ENCODE results near the gene COA8.

COA8 gene

DNA sequence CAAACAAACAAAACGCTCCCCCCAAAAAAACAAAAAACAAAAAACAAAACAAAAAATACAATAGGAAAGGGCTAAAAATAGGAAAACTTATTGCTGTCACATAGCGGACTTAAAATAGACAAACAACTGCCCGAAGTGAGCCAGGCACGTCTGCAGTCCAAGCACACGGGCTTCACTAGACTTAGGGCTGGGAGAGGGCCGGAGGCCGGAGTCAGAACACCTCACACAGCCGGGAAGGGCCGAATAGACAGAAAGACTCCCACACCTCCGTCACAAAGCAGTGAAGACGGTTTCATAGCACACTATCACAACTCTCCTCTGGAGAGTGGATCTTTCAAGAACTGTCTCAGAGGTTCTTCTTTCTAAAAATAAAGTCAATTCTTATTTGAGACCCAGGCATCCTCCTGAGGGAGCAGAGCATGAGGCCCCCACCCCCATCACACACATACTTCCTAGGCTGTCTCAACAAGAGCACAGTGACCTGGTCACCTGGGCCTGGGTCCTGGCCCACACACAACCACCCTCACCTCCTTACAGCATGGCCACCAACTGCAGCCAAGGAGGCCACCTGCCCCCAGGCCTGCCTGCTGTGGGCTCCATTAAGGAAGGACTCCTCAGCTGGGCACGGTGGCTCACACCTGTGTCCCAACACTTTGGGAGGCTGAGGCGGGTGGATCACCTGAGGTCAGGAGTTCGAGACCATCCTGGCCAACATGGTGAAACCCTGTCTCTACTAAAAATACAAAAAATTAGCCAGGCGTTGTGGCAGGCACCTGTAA lies 7.0 kb upstream of the COA8 start:
- peaks cover 19% of the 10 kb centered on the region for H3K36me3 ChIP-seq (ENCODE audit: insufficient read depth, low read length)
- H3K27me3 ChIP-seq (ENCODE audit: insufficient read depth, low read length) = no peaks in the 10 kb centered on the region
- no peak overlapping the region for H2AFZ ChIP-seq (ENCODE audit: low read length, unreplicated experiment)
- peaks cover 44% of the 10 kb centered on the region for H3K79me2 ChIP-seq (ENCODE audit: control insufficient read depth, insufficient read depth, low read length, unreplicated experiment)
- H3K4me1 ChIP-seq (ENCODE audit: control insufficient read depth, insufficient read depth, low read length, unreplicated experiment) = peaks cover 58% of the 10 kb centered on the region
- no peak overlapping the region for H3K27ac ChIP-seq (ENCODE audit: low read depth, low read length)
- H3K4me3 ChIP-seq (ENCODE audit: low read depth, low read length) = no peak overlapping the region

DNA sequence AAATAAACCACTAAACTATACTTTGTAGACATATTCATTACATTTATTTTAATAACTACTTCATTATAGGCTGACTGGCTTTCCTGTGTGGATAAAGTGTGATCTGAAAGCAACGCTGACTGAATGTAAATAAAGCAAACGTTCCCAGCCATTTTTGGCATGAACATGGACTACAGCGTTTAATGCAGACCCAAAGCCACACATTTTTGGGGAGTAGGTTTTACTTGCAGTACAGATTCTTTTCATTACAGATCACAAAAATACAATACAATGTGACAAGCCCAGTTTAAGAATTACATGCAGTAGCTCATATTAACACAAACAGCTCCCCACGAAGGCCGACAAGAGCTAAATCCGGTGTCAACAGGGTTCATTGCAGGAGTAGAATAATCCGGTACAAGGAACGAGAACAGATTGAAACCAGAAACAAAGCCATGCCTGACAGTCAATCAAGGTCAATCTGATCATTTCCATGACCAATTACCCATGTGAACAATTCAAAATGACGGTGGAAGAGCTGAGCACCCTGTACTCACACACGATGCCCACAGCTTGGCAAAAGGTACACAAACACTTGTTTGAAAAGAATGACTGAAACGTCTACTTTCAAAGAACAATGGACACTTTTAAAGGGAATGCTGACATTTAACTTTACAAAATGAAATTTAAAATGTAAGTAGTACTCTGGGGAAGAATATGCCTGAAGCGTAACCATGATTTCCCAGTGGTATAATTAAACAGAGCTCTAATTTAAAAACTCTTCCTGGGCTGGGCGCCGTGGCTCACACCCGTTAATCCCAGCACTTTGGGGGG lies 5.6 kb upstream of the COA8 start:
- Histone ChIP-seq H2AFZ (ENCODE audit: low read length, unreplicated experiment) (no peak overlapping the region), H3K27me3 (ENCODE audit: insufficient read depth, low read length) (no peaks in the 10 kb centered on the region), H3K27ac (ENCODE audit: low read depth, low read length) (peak overlapping the region; percentile 64; the same call in 1 of the 2 replicates), H3K79me2 (ENCODE audit: control insufficient read depth, insufficient read depth, low read length, unreplicated experiment) (peaks cover 58% of the 10 kb centered on the region), H3K36me3 (ENCODE audit: insufficient read depth, low read length) (peaks cover 19% of the 10 kb centered on the region), H3K4me3 (ENCODE audit: low read depth, low read length) (no peak overlapping the region), H3K4me1 (ENCODE audit: control insufficient read depth, insufficient read depth, low read length, unreplicated experiment) (peaks cover 50% of the 10 kb centered on the region)

DNA sequence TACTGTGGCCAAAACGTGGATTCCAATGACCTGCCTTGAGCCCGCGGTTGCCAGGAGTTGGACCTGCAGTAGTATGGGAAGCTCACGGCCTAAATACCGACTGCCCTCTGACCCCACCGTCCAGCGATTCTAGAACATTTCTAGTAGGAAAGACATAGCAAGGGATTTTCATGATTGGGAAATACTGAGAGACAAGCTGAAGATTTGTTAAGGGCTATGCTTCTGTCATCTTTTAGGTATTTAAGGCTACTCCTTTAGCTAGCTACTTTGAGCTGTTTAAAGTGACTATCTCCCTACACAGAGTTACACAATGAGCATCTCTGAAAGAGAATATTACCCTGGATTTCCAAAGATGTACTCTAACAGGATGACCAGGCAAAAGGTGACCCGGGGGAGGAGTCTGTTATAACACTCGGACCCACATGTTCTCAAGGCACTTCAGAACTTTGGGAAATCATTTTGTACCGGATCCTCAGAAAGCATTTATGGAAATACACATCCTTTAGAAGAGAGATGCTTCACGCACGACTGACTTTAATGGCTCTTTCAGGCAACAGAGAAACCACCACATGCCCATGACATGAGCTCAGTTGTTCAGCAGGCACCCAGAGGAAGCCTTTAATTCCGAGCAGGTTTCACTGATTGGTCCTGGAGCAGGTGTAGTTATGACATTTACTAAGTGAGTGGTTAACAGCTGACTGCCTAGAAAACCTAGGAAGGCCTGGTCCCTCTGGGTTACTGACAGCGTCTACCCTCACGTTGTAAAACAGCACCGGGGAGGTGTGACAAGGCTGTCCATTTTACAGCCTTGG lies 4.5 kb upstream of the COA8 start:
- Histone ChIP-seq H2AFZ (ENCODE audit: low read length, unreplicated experiment) (no peak overlapping the region), H3K36me3 (ENCODE audit: insufficient read depth, low read length) (peaks cover 19% of the 10 kb centered on the region), H3K27ac (ENCODE audit: low read depth, low read length) (peak overlapping the region; percentile 64), H3K4me1 (ENCODE audit: control insufficient read depth, insufficient read depth, low read length, unreplicated experiment) (peaks cover 43% of the 10 kb centered on the region), H3K4me3 (ENCODE audit: low read depth, low read length) (peak overlapping the region; percentile 7), H3K27me3 (ENCODE audit: insufficient read depth, low read length) (no peaks in the 10 kb centered on the region), H3K79me2 (ENCODE audit: control insufficient read depth, insufficient read depth, low read length, unreplicated experiment) (peaks cover 64% of the 10 kb centered on the region)

DNA sequence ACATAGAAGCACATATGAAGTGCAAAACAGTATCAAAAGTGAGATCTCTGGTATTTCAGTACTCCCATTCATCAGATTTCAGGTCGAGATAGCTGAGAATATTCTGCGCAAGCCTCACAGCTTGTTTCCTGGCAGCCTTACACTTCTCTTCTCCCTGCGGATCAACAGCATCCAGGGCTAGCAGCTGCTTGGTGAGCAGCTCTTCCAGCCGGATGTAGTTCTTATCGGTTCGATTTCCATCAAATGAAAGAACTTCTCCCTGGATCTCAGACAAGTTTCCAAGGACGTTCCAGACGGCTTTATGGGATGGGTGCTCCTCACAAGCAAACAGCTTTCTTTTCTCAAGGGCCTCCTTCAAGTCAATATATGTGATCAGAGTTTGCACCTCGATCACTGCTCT lies 3.0 kb upstream of the COA8 start:
- peak overlapping the region; percentile 99 for H3K4me3 ChIP-seq (ENCODE audit: low read depth, low read length)
- peak overlapping the region; percentile 20; the same call in 1 of the 2 replicates for H3K27ac ChIP-seq (ENCODE audit: low read depth, low read length)
- peaks cover 79% of the 10 kb centered on the region for H3K79me2 ChIP-seq (ENCODE audit: control insufficient read depth, insufficient read depth, low read length, unreplicated experiment)
- no peaks in the 10 kb centered on the region for H3K27me3 ChIP-seq (ENCODE audit: insufficient read depth, low read length)
- H3K4me1 ChIP-seq (ENCODE audit: control insufficient read depth, insufficient read depth, low read length, unreplicated experiment) = peaks cover 48% of the 10 kb centered on the region
- H3K36me3 ChIP-seq (ENCODE audit: insufficient read depth, low read length) = peaks cover 19% of the 10 kb centered on the region
- H2AFZ ChIP-seq (ENCODE audit: low read length, unreplicated experiment) = no peak overlapping the region

DNA sequence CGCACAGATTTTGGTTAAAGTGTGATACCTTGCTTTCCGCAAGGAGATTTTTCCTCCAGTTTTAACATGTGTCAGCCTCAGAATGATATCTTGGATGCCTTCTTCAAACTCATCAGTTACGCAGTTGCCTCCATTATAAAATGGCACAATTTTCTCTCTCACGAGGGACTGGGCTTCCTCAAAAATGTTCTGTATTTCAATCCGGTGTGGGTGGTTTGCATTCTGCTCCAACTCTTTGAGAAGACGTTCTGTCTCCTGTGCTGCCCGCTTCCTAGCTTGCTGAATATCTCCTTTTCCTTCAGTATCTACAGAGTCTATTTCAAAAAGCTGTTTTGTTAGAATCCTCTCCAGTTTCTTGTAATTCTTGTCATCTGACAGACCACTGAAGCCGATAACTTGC lies 2.1 kb upstream of the COA8 start:
- peak overlapping the region; percentile 97 for H3K27ac ChIP-seq (ENCODE audit: low read depth, low read length)
- H3K4me3 ChIP-seq (ENCODE audit: low read depth, low read length) = peak overlapping the region; percentile 99
- H3K79me2 ChIP-seq (ENCODE audit: control insufficient read depth, insufficient read depth, low read length, unreplicated experiment) = peaks cover 86% of the 10 kb centered on the region
- H2AFZ ChIP-seq (ENCODE audit: low read length, unreplicated experiment) = no peak overlapping the region
- H3K27me3 ChIP-seq (ENCODE audit: insufficient read depth, low read length) = no peaks in the 10 kb centered on the region
- H3K36me3 ChIP-seq (ENCODE audit: insufficient read depth, low read length) = peaks cover 19% of the 10 kb centered on the region
- peaks cover 48% of the 10 kb centered on the region for H3K4me1 ChIP-seq (ENCODE audit: control insufficient read depth, insufficient read depth, low read length, unreplicated experiment)

DNA sequence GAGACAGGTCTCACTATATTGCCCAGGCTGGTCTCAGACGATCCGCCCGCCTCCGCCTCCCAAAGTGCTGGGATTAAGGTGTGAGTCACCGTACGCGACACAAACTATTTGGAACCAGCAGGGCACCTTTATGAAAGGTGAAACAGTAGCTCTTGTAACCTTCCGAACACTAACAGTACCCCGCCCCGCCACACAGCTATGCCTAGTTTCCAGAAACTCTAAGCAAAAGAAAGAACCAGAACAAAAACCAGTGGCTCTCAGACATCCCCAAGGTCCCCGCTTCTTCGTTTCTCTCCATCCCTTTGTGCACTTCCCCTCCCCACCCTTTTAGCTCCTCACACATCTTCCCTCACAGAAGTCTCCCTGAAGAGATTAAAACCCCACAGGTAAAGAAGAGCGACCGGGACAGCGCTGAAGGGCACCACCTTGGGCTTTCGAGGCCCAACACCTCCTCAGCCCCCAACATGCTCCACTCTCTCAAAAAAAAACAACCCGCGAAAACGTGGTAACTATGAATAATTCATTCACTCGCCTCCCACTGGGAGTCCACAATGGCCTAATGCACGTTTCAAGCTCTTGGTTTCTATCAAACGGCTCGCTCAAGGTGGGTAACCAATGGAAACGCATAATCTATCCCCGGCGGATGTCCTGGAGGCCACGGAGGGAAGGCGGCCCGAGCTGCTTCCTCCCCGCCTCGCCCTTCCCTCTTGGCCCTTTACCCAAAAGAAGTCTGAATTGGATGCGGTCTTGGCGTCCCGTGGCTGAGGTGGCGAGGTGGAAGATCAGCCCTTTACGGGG lies 1.2 kb upstream of the COA8 start:
- peaks cover 19% of the 10 kb centered on the region for H3K36me3 ChIP-seq (ENCODE audit: insufficient read depth, low read length)
- H3K4me3 ChIP-seq (ENCODE audit: low read depth, low read length) = peak overlapping the region; percentile 99
- peaks cover 48% of the 10 kb centered on the region for H3K4me1 ChIP-seq (ENCODE audit: control insufficient read depth, insufficient read depth, low read length, unreplicated experiment)
- no peaks in the 10 kb centered on the region for H3K27me3 ChIP-seq (ENCODE audit: insufficient read depth, low read length)
- H3K27ac ChIP-seq (ENCODE audit: low read depth, low read length) = peak overlapping the region; percentile 97
- H3K79me2 ChIP-seq (ENCODE audit: control insufficient read depth, insufficient read depth, low read length, unreplicated experiment) = peaks cover 92% of the 10 kb centered on the region
- peak overlapping the region; percentile 94 for H2AFZ ChIP-seq (ENCODE audit: low read length, unreplicated experiment)

DNA sequence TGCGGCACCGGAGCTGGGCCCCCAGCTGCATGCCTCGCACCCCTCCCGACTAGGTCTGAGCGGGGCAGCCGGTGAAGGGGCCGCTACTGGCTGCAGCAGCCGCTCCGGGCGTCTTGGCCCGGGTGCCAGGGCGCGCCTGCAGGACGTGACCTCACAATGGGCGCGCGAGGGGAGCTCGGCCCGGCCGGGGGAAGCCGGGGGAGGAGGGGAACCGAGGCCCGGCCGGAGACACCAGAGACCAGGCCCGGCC lies 656 bp upstream of the COA8 start:
- H2AFZ ChIP-seq (ENCODE audit: low read length, unreplicated experiment) = peak overlapping the region; percentile 94
- peak overlapping the region; percentile 99 for H3K4me3 ChIP-seq (ENCODE audit: low read depth, low read length)
- no peaks in the 10 kb centered on the region for H3K27me3 ChIP-seq (ENCODE audit: insufficient read depth, low read length)
- H3K79me2 ChIP-seq (ENCODE audit: control insufficient read depth, insufficient read depth, low read length, unreplicated experiment) = peaks cover 90% of the 10 kb centered on the region
- peaks cover 19% of the 10 kb centered on the region for H3K36me3 ChIP-seq (ENCODE audit: insufficient read depth, low read length)
- peaks cover 47% of the 10 kb centered on the region for H3K4me1 ChIP-seq (ENCODE audit: control insufficient read depth, insufficient read depth, low read length, unreplicated experiment)
- H3K27ac ChIP-seq (ENCODE audit: low read depth, low read length) = peak overlapping the region; percentile 97

DNA sequence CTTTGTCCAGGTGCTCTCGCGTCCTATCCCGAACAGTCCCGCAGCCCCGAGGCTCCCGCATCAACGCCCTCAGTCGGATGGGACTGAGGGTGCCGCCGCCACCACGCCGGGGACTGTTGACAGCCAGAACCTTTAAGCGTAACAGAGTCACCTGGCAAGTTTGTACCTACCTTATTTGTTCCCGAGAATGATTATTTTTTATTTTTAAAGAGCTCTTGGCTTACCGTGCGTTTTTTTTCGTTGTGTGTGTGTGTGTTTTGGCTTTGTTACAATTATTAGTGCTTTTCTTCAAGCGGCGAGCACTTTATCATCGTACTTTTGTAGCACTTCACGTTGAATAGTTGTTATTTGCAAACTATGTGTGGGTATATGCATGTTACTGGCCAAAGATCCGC lies 463 bp downstream of the COA8 start:
- peaks cover 37% of the 10 kb centered on the region for H3K4me1 ChIP-seq (ENCODE audit: control insufficient read depth, insufficient read depth, low read length, unreplicated experiment)
- peak overlapping the region; percentile 97 for H3K27ac ChIP-seq (ENCODE audit: low read depth, low read length)
- peaks cover 90% of the 10 kb centered on the region for H3K79me2 ChIP-seq (ENCODE audit: control insufficient read depth, insufficient read depth, low read length, unreplicated experiment)

DNA sequence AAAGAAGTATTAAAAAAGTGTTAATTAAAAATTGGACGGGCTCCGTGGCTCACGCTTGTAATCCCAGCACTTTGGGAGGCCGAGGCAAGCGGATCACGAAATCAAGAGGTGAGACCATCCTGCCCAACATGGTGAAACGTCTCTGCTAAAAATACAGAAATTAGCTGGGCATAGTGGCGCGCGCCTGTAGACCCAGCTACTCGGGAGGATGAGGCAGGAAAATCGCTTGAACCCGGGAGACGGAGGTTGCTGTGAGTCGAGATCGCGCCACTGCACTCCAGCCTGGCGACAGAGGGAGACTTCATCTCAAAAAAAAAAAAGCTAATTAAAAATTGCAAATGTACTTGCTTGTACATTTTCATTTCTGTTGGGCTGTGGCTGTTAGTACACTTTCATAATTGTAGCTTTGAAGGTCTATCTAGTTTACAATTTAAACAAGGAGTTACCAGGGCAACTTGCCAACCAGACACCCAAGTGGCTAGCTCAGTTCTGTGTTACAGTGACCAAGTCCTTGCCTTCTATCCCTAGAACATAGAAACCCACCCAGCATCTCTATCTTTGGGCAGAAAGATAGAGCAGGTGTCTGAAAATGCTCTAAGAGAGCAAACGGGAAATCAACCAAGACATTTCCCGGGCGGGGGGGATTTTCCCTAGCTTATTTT lies 1.2 kb downstream of the COA8 start:
- H2AFZ ChIP-seq (ENCODE audit: low read length, unreplicated experiment) = no peak overlapping the region
- H3K4me1 ChIP-seq (ENCODE audit: control insufficient read depth, insufficient read depth, low read length, unreplicated experiment) = peaks cover 29% of the 10 kb centered on the region
- H3K27me3 ChIP-seq (ENCODE audit: insufficient read depth, low read length) = no peaks in the 10 kb centered on the region
- H3K36me3 ChIP-seq (ENCODE audit: insufficient read depth, low read length) = peaks cover 18% of the 10 kb centered on the region
- peaks cover 85% of the 10 kb centered on the region for H3K79me2 ChIP-seq (ENCODE audit: control insufficient read depth, insufficient read depth, low read length, unreplicated experiment)
- H3K27ac ChIP-seq (ENCODE audit: low read depth, low read length) = no peak overlapping the region
- peak overlapping the region; percentile 99 for H3K4me3 ChIP-seq (ENCODE audit: low read depth, low read length)

More for the DNA sequence above, 463 bp downstream of the COA8 start:
- Histone ChIP-seq H3K36me3 (ENCODE audit: insufficient read depth, low read length) (peaks cover 19% of the 10 kb centered on the region), H3K4me3 (ENCODE audit: low read depth, low read length) (peak overlapping the region; percentile 99), H2AFZ (ENCODE audit: low read length, unreplicated experiment) (peak overlapping the region; percentile 94), H3K27me3 (ENCODE audit: insufficient read depth, low read length) (no peaks in the 10 kb centered on the region)

Data from ACC112 (cell line).